GM19328 (cell line): ENCODE data around the gene ITGBL1.

Source experiments
- ATAC-seq: cut with Tn5 transposase; IDR thresholded peaks from one replicate; pipeline ENCODE4 v1.9.1; 2021; ENCODE audit warnings: mild to moderate bottlenecking, moderate library complexity; ENCODE audit not compliant: unreplicated experiment

ITGBL1 gene

GRCh38 chr13:101738336-101738735 lies 285.9 kb downstream of the ITGBL1 start:
- ATAC-seq: no peak

GRCh38 chr13:101739382-101740178 lies 287.1 kb downstream of the ITGBL1 start:
- peak; percentile 80 for ATAC-seq

GRCh38 chr13:101746513-101746912 lies 294.0 kb downstream of the ITGBL1 start:
- ATAC-seq: no peak

GRCh38 chr13:101747039-101747438 lies 294.6 kb downstream of the ITGBL1 start:
- ATAC-seq: no peak

- no peak for ATAC-seq
Observed at GRCh38 chr13:101749584-101749983, 297.1 kb downstream of the ITGBL1 start.

GRCh38 chr13:101751488-101751887 lies 299.0 kb downstream of the ITGBL1 start:
- no peak for ATAC-seq

GRCh38 chr13:101752432-101752831 lies 300.0 kb downstream of the ITGBL1 start:
- no peak for ATAC-seq

GRCh38 chr13:101755228-101755887 lies 302.9 kb downstream of the ITGBL1 start:
- ATAC-seq: no peak

- peak; percentile 81 for ATAC-seq
Observed at GRCh38 chr13:101757446-101758039, 305.1 kb downstream of the ITGBL1 start.

GRCh38 chr13:101763191-101763590 lies 310.7 kb downstream of the ITGBL1 start:
- ATAC-seq: no peak
